GM12891 (cell line): ENCODE data around the gene N4BP2L1. TPM values are rescaled to one million over a fixed set of nuclear protein-coding genes. Genes with fewer than 3 reads are reported as not detected.

ENCODE experiments used
- DNase-seq: peaks from one replicate; pipeline ENCODE4 v3.0.0; 2011; ENCODE audit warnings: low spot score; ENCODE audit not compliant: insufficient read length
- FAIRE-seq: peaks from 2 replicates; lab custom pipeline; 2011; peaks lifted over from hg19 to GRCh38; lab: Jason Lieb, UNC
- PAX5 ChIP-seq: IDR thresholded peaks from 2 replicates; pipeline ENCODE4 v1.6.1; 2011; ENCODE audit warnings: low read length, moderate library complexity, mild to moderate bottlenecking; ENCODE audit not compliant: insufficient read depth, severe bottlenecking
- POLR2A ChIP-seq: IDR thresholded peaks from 2 replicates; pipeline ENCODE4 v1.6.1; 2011; ENCODE audit warnings: low read depth, low read length, control low read depth
- POLR2AphosphoS5 ChIP-seq: IDR thresholded peaks from 2 replicates; pipeline ENCODE4 v1.6.1; 2011; ENCODE audit warnings: low read depth, low read length, control low read depth
- POU2F2 ChIP-seq: IDR thresholded peaks from 2 replicates; pipeline ENCODE4 v1.6.1; 2011; ENCODE audit warnings: low read depth, mild to moderate bottlenecking, control low read depth, low read length, moderate library complexity
- SPI1 ChIP-seq: IDR thresholded peaks from 2 replicates; pipeline ENCODE4 v1.6.1; 2011; ENCODE audit warnings: low read depth, low read length, control low read depth
- TAF1 ChIP-seq: IDR thresholded peaks from 2 replicates; pipeline ENCODE4 v1.6.1; 2011; ENCODE audit warnings: low read depth, low read length, control low read depth
- polyA plus RNA-seq: library from polyadenylated mRNA; unstranded; fragments of >200 nt; gene quantifications from one replicate; pipeline ENCODE4 v1.2.1, GENCODE V29; 2012; ENCODE audit warnings: low read depth, missing spikeins, inconsistent platforms; ENCODE audit not compliant: missing spikeins

Gene N4BP2L1
- polyA plus RNA-seq = 17.9 TPM

GRCh38 chr13:32427852-32428580 lies at the start of gene N4BP2L1:
N4BP2L1 (minus strand) TSS chr13:32428130; CDS start chr13:32428082, 48 bp downstream.
- DNase-seq (peak; percentile 50), FAIRE-seq (peak; percentile 93)
- TF ChIP-seq TAF1 (peak; percentile 62; the same call in 1 of the 2 replicates), POU2F2 (0 out of 2 replicates have a peak, but pooled peaks have one; percentile 15), POLR2A (peak; percentile 83), POLR2AphosphoS5 (peak; percentile 86), SPI1 (no peak), PAX5 (no peak)

- TF ChIP-seq PAX5 = no peak
- no peak for TF ChIP-seq POLR2A
- no peak for TF ChIP-seq POU2F2
- TF ChIP-seq SPI1 = no peak
- TF ChIP-seq POLR2AphosphoS5 = no peak
- no peak for FAIRE-seq
- no peak for DNase-seq
Measured at GRCh38 chr13:32476892-32477291, 49.0 kb upstream of the N4BP2L1 start.

DNA sequence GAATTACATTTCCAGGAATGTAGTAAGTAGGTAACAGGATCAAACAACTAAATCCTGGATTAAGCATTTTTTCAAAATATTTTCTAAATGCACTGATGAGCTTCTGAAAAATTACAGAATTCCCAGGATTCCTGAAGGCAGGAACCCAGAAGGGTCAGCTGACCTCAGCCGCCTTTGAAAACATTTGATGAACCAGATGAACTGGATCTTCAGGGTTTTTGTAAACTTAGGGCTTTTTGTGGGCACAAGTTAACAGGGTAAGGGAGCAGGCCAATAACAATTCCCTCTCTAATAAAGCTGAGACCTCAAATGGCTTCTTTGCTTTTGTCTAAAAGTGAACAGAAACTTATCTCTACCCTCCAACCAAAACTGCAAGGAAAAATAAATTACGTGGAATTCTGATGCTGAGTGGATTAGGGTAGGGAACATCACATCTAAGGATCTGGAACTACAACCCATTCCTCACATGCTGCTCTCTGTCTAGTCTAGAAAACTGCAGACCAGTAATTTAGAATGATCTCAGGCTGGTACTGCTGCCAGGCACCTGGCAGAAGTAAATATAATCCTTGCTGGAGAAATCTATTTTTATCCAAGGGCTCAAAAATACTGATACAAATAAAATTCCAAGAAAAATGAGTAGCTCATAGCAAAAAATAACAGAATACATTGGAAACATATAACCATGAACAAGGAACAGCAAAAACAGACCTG lies 48.2 kb upstream of the N4BP2L1 start:
- FAIRE-seq (no peak), DNase-seq (no peak)
- no peak for TF ChIP-seq SPI1
- TF ChIP-seq POU2F2 = no peak
- no peak for TF ChIP-seq TAF1
- no peak for TF ChIP-seq POLR2AphosphoS5
- no peak for TF ChIP-seq POLR2A
- TF ChIP-seq PAX5 = no peak

GRCh38 chr13:32474999-32475792 lies 47.3 kb upstream of the N4BP2L1 start:
- DNase-seq = no peak
- FAIRE-seq = no peak
- no peak for TF ChIP-seq POU2F2
- no peak for TF ChIP-seq POLR2AphosphoS5
- TF ChIP-seq TAF1 = no peak
- no peak for TF ChIP-seq PAX5
- TF ChIP-seq POLR2A = no peak
- no peak for TF ChIP-seq SPI1

- FAIRE-seq (no peak), DNase-seq (no peak)
- TF ChIP-seq PAX5 (no peak), POLR2A (no peak), SPI1 (no peak), TAF1 (no peak), POU2F2 (no peak), POLR2AphosphoS5 (no peak)
Measured at GRCh38 chr13:32473650-32474049, 45.7 kb upstream of the N4BP2L1 start.

DNA sequence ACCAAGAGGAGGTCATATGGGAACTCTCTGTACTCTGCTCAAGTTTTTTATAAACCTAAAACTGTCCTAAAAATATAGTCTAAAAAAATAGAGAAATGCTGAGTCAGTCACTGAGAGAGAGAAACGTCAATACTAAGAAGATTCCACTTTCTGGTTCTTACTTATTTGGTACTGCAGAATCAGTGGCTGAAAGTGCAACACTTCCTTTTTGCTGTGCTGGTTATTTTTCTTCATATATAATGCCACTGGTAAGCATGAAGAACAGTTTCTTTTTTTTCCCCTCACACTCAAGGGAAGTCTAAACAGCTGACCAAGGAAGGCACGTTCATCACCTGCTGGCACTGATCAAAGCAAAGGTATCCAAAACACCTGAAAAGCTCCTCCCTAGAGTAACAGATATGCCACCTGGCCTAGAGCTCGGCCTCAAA lies 44.3 kb upstream of the N4BP2L1 start:
- no peak for TF ChIP-seq TAF1
- TF ChIP-seq SPI1 = peak; percentile 61
- no peak for DNase-seq
- no peak for FAIRE-seq

- peak; percentile 41 for FAIRE-seq
- TF ChIP-seq POLR2A (no peak), PAX5 (no peak), POU2F2 (no peak), SPI1 (no peak), TAF1 (no peak), POLR2AphosphoS5 (no peak)
- DNase-seq = no peak
Measured at GRCh38 chr13:32471187-32471922, 43.4 kb upstream of the N4BP2L1 start.

DNA sequence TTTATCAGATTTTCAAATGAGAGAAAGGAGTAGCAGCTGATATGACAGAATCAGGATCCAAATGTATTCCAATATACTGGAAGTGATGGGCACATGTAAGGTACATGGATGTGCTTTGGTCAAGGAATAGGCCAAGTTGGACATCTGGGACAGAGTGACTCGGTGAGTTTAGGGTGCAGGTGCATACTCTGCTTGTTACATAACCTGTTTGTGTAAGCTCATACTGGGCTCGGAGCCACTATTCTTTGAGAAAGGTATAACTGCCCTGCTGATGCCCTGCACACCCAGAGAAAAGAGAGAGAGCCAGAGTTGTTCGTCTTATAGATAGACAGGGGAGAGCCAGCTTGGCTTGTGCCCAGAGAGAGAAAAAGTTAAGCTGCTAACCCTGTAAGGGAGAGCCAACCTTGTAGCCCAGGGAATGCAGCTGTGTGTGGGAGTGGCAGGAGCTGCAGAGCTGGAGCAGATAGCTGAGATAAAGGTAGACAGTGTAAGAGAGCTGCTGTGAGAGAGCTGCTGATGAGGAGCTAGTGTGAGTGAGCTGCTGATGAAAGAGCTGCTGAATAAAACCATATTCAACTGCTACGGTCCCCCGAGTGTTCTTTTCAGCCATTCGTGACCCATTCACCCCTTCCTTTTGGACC lies 40.7 kb upstream of the N4BP2L1 start:
- no peak for DNase-seq

More for the DNA sequence above, 40.7 kb upstream of the N4BP2L1 start:
- FAIRE-seq = no peak
- TF ChIP-seq POLR2A (no peak), POLR2AphosphoS5 (no peak)
